Measurements from ENCODE around the gene PCNA. TPM values are rescaled to one million over a fixed set of nuclear protein-coding genes. Genes with fewer than 3 reads are reported as not detected.

Gene PCNA
- total RNA-seq, 6 donors from 2014 or later: 15.5 to 55.9 (median 42.3) TPM

DNA sequence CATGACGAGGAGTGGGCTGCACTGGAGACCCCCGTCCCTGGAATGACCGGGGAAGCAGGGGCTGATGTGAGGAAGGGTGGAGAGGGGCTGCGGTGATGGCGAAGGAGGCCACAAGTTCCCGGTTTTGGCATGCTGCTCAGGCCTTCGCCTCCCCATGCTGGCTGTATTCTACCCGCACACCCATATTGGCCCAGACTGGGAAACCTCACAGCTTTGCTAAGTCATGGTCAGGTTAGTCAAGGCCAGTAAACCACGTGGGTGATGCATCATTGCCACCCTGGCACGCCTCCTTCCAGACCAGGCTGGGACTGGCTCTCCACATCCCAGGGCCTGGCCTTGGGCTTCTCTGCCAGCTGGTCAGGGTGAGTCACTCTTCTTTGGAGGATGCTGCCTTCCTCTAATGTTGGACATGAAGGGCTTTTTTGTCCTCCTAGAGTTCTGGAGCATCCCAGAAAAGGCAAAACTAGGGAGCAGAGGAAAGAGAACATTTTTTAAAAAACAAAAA lies 53.8 kb downstream of the PCNA start:
- WGBS, 2 donors: 69 to 76% methylated on average over 7 to 10 of the region's 10 CpGs
- H3K36me3 ChIP-seq: no peaks in the 10 kb centered on the region
- no peaks in the 10 kb centered on the region for H3K9me3 ChIP-seq
- no peak overlapping the region for H3K4me3 ChIP-seq
- no peaks in the 10 kb centered on the region for H3K4me1 ChIP-seq
- H3K27me3 ChIP-seq: no peaks in the 10 kb centered on the region
- TF ChIP-seq POLR2A (IDR thresholded peaks at IDR 0.05) (peak in 1 of 4 donors; percentile 32), EP300 (IDR thresholded peaks at IDR 0.05) (peak in 1 of 4 donors; percentile 26), POLR2AphosphoS5 (IDR thresholded peaks at IDR 0.05) (peak; percentile 49 to 76)
- TF ChIP-seq, protein P1, sequence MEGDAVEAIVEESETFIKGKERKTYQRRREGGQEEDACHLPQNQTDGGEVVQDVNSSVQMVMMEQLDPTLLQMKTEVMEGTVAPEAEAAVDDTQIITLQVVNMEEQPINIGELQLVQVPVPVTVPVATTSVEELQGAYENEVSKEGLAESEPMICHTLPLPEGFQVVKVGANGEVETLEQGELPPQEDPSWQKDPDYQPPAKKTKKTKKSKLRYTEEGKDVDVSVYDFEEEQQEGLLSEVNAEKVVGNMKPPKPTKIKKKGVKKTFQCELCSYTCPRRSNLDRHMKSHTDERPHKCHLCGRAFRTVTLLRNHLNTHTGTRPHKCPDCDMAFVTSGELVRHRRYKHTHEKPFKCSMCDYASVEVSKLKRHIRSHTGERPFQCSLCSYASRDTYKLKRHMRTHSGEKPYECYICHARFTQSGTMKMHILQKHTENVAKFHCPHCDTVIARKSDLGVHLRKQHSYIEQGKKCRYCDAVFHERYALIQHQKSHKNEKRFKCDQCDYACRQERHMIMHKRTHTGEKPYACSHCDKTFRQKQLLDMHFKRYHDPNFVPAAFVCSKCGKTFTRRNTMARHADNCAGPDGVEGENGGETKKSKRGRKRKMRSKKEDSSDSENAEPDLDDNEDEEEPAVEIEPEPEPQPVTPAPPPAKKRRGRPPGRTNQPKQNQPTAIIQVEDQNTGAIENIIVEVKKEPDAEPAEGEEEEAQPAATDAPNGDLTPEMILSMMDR (IDR thresholded peaks at IDR 0.05): no peak
- peak; percentile 80 to 89 for ATAC-seq (ENCODE audit: low FRiP score in 2 of 2)
- DNase-seq: peak in 1 of 2 donors; percentile 87
- H3K27ac ChIP-seq: peak overlapping the region; percentile 27 to 80 (median 64)

DNA sequence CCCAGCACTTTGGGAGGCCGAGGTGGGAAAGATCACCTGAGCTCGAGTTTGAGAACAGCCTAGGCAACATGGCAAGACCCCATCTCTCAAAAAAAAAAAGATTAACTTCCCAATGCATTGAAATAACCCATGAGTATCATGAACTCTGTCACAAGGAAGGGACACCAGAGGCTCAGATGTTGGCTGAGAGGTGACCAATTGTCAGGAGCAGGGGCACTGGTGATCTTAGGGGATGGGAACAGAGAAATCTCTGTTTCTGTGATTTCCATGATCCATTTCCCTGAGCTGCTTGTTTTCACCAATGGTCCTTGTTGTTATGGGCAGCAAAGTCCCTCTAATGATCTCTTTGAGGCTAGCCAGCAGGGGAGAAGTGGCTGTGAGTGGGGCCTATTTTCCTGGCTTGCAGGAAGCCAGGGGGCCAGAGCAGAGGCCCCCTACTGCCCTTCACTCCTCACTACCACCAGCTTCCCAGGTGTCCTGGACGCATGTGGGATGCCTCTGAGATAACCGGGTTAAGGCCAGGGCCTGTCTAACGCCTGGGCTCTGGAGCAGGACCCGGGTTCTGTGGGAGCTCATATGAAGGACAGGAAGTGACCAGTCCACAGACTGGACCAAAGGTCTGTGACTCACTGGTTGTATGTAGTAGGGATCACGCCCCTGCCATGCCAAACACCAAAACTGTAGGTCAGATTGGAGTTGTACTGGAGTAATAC lies 54.4 kb downstream of the PCNA start:
- 87 to 90% methylated on average over 6 to 7 of the region's 7 CpGs for WGBS, 2 donors
- Histone ChIP-seq H3K9me3 (no peaks in the 10 kb centered on the region), H3K36me3 (no peaks in the 10 kb centered on the region), H3K27me3 (no peaks in the 10 kb centered on the region), H3K4me1 (no peaks in the 10 kb centered on the region), H3K27ac (peak overlapping the region; percentile 27 to 80 (median 64)), H3K4me3 (no peak overlapping the region)
- DNase-seq: peak in 1 of 2 donors; percentile 70
- TF ChIP-seq POLR2AphosphoS5 (IDR thresholded peaks at IDR 0.05) (no peak), EP300 (IDR thresholded peaks at IDR 0.05) (no peak), POLR2A (IDR thresholded peaks at IDR 0.05) (no peak)
- TF ChIP-seq, protein P1 (IDR thresholded peaks at IDR 0.05): no peak
- ATAC-seq (ENCODE audit: low FRiP score in 2 of 2): peak; percentile 52 to 64

Small RNAs within 50 kb of the gene (small RNA-seq; reads per million reads assigned to genes)
- gene RF00019 (0 reads per million in 4 donors), gene RF00568 (0 reads per million in 4 donors), gene RNA5SP474 (0 to 0.06 (median 0) reads per million in 4 donors)

Other genes with a start within 250 kb of the PCNA start
- gene SLC23A2, start 118.4 kb downstream of the PCNA start, total RNA-seq: 10 to 100 TPM; 13.1 to 26.2 (median 19.2) TPM
- 10 to 100 TPM; 24.5 to 88.1 (median 70.0) TPM for gene TMEM230, start 6.9 kb downstream of the PCNA start, total RNA-seq
- gene CDS2, start 7.0 kb upstream of the PCNA start, total RNA-seq: 10 to 100 TPM; 26.2 to 64.0 (median 40.6) TPM
- not detected for gene PROKR2, start 197.0 kb upstream of the PCNA start, total RNA-seq